NCI-H1092 treated with DMSO at 0.1 percent for 48 hours (cell line): ENCODE measurements around the gene MGA.
A peak's percentile ranks its signal among the peaks of the same experiment; 100 is the strongest.

Source experiments
- DNase-seq: peaks from one replicate; lab custom pipeline; 2025; lab: John Stamatoyannopoulos, UW

The MGA gene

DNA sequence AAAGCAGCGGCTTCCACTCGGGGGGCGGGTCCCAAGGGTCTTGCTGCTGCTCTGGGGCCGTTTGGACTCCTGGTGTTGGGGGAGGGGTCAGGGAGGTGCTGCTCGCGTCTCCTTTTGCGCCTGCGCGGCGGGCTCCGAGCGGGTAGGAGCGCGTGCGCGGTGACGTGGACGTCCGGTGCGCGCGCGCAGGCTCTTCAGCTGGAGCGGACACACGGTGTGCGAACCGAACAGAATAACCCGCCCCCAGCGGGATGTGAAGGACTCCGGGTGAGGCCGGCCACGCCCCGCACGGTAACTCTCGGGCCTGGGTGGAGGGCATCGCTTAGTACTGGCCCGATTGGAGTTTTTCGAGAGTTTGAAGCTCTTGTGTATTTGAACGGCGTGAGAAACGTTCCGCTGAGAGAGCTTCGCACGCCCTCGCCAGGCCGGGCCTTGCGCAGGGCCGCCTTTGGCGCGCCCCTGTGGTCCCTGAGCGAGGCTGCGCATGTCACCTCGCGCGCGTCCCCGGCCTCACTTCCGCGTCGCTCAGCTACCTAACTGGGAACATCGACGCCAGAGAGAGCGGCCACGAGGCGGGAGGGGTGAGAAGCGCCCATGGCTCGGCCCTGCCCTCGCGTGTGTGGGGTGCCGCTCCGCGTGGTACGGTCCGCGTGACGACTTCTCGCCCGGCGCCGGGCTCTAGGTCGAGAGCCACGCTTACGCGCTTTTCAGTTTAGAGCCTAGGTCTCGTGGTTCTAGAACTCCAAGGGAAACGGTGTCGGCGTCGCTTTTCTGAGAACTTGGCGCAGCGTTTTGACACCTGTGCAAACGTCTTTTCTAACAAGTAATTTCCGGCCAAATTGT is at the start of gene MGA:
MGA (plus strand) TSS at position 171 of the 843 bp plus-strand sequence.
- peak; percentile 87 for DNase-seq

DNA sequence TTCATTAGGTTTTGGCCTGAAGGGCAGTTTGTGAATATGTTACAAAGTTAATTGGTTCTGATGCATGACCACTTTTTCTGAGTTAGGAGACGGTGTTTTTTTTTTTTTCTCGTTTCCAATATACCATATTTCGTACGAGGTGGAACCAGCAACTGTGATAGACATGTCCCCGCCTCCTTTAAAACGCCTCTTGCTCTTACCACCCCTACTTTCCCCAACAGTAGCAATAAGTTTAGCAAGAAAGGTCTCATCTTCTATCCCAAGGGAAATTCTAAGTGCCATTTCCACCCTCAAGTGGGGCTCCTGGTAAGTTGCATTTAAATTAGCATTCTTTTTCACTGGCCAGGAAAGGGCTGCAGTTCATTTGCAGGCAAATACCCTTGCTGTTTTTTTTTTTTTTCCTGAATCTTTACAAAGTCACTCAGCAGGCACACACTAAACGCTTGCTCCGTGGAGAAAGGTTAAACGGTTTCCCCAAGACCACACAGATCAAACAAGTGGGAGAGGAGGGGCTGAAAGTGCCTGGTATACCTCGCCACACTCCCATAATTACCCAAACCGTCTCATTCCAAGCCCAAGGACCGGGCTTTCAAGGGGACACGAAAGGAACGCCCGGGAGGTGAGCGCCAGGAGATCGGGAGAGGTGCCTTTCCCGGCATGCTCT is 39.5 kb upstream of the MGA start:
- DNase-seq, result no peak

DNA sequence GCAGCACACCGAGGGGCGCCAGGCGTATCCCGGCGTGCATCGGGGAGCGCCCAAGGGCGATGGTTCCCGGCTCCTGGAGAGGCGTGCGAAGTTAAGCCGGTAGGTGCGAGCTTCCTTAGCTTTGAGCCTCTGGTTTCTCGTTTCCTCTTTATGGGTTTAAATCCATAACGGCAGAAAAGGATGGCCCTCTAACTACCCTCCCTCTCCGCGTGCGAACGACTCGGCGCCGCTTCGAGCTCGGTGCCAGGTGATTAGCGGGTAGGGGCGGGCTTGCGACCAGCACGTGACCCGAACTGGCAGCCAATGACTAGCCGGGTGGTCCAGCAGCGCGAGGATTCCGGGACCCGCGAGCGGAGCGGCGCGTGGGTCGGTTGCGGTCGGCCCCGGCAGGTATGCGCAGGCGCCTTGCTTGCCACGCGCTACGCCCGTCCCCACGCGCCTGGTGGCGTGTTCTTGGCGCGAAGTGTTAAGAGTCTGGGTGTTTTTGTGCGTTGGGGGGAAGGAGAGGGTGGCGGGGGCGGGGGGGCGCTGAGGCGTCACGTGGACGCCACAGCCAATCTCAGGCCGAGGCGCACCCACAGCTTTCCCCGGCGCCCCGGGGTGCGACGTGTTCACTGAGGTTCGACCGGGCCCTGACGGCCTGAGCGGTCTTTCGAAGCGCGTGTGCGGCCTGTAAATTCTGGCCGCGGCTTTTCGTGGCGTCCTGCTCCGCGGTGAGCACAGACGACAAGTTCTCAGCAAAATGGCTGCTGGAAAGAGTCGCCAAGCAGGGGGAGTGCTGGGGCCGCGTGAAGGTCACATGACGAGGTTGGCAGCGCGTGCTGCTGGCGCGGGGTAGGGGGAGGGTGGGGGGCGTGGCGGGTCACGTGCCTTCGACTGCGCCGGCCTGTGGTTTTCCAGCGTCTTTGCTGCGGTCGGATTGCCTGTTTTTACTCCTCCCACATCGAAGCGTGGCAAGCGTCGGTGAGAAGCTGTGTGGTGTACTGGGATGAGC is 38.7 kb upstream of the MGA start:
- peak; percentile 83 for DNase-seq

GRCh38 chr15:41622901-41623300 is 37.3 kb upstream of the MGA start:
- no peak for DNase-seq

DNA sequence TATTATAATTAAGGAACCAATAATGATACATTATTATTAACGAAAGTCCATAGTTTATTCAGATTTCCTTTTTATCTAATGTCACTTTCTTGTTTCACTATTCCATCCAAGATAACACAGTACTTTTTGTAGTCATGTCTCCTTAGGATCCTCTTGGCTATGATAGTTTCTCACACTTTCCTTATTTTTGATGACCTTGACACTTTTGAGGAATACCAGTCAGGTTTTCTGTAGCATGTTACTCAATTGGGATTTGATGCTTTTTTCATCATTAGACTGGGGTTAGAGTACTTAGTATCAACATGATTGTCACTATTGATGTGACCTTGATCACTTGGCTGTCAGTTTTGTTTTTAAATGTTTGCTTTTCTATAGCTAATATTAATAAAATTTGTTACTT is 33.0 kb upstream of the MGA start:
- no peak for DNase-seq

GRCh38 chr15:41629463-41629862 is 30.7 kb upstream of the MGA start:
- no peak for DNase-seq

DNA sequence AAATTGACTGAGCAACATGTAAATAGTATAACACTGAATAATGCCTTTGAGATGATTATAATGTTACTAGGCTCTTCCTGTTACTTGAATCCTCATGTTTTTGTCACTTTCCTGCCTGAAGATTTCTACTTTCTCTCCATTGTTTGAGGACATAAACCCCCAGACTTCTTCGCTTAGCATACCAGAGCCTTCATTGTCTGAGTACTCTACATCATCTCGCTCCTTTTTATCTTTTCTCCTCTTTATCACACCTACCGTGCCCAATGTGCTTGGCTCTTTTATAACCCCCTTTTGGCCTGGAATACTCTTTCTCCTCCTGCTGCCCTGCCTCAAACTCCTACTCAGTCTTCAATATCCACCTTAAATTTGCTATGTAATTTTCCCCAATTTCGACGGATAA is 30.3 kb upstream of the MGA start:
- no peak for DNase-seq

DNA sequence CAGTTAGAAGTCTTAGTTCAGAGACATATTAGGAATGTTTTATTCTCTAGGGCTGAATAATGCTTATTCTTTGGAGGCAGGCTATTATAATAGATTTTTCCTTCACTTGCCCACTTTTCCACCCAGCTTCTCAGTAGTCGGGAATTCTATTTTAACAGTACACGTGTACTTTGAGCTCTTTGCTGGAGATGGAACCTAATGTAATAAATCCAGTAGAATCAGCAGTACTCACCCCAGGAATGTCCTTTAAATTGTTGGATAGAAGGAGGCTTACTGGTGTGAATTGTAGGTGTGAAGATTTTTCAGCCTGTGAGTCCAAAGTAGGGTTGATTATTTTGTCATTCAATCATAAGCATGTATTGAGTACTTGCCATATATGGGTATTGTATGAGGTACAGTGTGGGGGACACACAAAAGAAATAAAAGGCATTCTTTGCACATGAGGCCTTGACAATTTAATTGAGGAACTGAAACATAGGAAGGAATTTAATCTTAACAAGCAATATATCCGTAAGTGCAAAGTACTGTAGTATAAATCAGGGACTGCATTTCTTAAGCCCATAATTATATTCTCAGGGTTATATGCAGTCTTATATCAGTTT is 29.5 kb upstream of the MGA start:
- no peak for DNase-seq

- no peak for DNase-seq
These were observed 28.2 kb upstream of the MGA start for GRCh38 chr15:41631880-41632470.

DNA sequence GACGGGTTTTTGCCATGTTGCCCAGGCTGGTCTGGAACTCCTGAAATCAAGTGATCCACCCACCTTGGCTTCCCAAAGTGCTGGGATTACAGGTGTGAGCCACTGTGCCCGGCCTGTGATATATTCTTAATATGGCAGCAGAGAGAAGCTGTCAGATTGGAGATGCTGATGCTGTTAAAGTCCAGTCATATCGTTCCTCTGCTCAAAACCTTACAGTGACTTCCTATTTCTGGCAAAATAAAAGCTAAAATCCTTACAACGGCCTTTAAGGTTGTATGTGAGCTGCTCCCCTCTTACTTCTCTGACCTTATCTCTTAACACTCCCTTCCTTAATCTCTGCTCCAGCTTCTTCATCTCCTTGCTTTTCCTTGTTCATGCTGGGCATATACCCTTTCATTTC is 26.6 kb upstream of the MGA start:
- no peak for DNase-seq

DNA sequence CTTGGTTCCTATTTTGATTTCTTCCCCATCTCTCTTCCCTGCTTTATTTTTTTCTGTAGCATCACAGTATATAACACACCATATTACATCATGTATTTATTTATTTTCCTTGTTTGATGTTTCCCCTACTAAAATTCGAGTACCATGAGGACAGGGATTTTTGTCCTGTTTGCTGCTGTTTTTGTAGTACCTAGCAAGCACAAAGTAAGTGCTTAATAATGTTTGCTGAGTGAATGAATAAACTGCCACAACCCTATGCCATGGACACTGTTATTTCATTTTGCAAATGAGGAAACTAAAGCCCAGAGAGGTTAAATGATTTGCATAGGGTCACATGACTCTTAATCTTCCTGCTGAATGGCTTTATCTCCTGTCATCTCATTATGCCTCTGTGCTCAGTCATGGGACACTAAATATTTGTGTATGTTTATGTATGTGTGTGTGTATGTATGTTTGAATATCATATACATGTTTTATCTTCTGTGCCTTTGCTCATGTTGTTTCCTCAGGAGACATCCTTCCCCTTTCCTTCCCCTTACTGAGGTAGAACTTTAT is 26.1 kb upstream of the MGA start:
- no peak for DNase-seq

DNA sequence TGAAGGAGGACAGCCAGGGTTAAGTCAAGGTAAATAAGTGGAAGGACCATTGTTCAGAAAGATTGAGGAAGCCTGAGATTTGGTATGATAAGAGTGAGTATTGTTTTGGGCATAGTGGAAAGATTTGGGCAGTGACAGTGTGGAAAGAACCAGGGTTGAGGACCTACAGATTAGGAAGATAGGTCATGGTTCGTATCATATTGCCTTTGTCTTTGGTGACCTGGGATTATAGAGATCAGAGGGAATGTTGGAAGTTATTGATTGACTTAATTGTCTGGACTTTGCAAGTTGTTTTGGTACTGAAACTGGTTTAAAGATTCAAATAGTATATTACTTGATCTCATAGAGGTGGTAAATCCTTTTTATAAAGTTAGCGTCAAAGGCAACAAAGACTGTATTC is 23.1 kb upstream of the MGA start:
- no peak for DNase-seq

- DNase-seq, result no peak
These were observed 19.2 kb upstream of the MGA start for GRCh38 chr15:41640985-41641384.

DNA sequence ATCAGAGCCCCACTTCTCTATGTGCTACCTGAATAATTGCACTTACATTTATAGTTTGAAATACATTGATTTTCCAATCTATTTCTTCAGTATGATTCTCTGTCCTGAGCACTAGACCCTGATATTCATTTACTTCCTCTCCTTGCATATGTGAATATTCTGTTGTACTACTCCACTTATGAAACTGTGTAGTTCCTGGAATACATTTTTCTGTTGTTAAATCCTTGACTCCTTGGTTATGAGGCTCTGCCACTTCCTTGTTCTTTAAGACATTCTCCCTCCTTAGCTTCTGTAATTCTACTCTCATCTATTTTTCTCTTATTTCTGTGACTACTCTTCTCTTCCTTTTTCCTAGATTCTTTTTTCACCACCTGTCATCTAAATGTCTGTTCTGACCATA is 12.9 kb upstream of the MGA start:
- no peak for DNase-seq

DNA sequence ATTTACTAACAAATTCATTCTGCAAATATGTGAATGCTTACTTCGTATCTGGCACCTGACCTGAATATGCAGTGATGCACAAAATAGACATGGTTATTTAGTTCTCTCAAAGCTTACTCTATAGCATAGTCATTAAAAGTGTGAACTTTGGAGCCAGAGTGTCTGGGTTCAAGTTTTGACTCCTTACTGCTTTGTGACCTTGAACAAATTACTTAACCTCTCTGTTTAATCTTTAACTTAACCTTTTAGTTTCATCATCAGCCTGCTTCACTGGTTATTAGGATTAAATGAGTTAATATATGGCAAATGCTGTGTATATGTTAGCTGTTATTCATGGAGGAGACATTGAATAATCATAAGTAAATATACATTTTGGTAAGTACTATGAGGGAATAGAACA is 12.1 kb upstream of the MGA start:
- no peak for DNase-seq

DNA sequence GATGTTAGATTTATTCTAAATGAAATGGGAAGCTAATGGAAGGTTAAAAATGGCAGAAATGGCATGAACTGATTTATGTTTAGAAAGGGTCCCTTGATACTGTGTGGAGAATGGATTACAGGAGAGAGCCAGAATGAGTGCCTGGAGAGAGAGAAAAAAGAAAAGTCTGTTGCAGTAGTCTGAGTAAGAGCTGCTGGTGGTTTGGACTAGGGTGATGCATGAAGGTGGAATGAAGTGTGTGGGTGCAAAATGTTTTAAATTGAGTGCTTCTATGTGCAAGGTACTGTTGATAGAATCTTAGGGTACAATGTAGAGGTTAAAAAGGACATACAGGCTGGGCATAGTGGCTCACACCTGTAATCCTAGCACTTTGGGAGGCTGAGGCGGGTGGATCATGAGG is 11.4 kb upstream of the MGA start:
- no peak for DNase-seq

DNA sequence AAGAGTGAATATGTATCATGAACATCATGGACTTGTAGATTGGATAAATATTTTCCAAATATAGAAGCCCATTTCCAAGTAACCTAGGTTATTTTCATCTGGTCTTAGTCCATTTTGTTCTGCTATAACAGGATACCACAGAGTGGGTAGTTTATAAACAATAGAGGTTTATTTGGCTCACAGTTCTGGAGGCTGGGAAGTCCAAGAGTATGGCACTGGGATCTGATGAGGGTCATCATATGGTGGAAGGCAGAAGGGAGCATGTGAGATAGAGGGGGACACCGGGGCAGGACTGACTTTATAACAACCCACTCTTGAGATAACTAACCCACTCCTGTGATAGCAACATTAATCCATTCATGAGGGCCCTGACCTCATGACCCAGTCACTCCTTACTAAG is 9.4 kb upstream of the MGA start:
- DNase-seq, result no peak

DNA sequence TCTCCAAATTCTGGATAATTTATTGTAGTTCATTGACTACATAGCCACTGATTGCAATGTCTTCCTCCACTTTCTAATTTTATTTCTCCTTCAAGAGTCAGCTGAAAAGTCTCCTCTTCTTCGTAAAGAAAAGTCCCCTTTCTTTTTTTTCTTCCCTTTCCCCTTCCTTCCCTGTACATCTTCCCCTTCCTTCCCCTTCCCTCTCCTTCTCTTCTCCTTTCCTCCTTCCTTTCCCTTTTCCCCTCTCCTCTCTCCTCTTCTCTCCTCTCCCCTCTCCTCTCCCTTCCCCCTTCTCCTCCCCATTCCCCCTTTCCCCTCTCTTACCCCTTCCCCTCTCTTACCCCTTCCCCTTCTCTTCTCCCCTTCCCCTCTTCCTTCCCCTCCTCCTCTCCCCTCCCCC is 8.8 kb upstream of the MGA start:
- DNase-seq, result no peak

- no peak for DNase-seq
These were observed 6.4 kb upstream of the MGA start for GRCh38 chr15:41653760-41654159.

DNA sequence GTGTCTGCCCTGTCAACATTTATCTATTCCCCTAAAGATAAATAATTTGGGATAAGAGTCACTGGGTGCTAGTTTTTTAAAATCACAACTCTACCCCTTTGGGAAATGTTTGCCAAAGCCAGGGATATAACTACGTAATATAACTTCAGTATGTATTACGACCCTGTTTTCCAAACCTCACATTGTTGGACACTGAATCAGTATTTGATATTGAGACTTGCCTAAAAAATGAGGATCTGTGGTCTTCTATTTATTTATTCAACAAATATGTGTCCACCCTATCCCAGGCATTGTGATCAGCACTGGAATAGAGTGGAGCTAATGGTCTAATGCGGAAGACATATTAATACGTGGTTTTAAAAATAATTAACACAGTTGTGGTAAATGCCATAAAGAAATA is 4.5 kb upstream of the MGA start:
- no peak for DNase-seq

- DNase-seq, result no peak
These were observed 4.0 kb upstream of the MGA start for GRCh38 chr15:41656188-41656587.
